Naive thymus-derived CD8-positive, alpha-beta T cell (primary cell): ENCODE results near the gene GINS2. TPM values are rescaled to one million over a fixed set of nuclear protein-coding genes. Genes with fewer than 3 reads are reported as not detected.

ENCODE experiments used
- ATAC-seq, 2 donors: fragments of 150-1000 bp; cut with Tn5 transposase in 1 of 2; sonication (Bioruptor Pico), chemical (Tn5 transposase) in 1 of 2; 1 replicate in 1 of 2; 2 replicates in 1 of 2; pipeline ENCODE4 v1.10.0; 2021; ENCODE audit warnings: mild to moderate bottlenecking in 2 of 2, moderate library complexity in 2 of 2
- POLR2A ChIA-PET: fragments of 350-600 bp; sonication (Branson Sonifier 250); formaldehyde crosslinking; loops from one replicate; lab custom pipeline; 2021; ENCODE audit warnings: antibody characterized with exemption; lab: Charles Lee
- DNase-seq, 10 donors: peaks; one replicate each; pipeline versions ENCODE4 v3.0.0 to v3.0.0-alpha.2; 2020 to 2022
- H3K27ac Mint-ChIP-seq, 10 donors: one replicate each; pipeline ENCODE4 v1.8.0; 2020 to 2022; ENCODE audit warnings: mild to moderate bottlenecking in 10 of 10, mixed read lengths in 10 of 10, moderate library complexity in 4 of 10, inconsistent platforms in 1 of 10
- H3K27me3 Mint-ChIP-seq, 5 donors: one replicate each; pipeline ENCODE4 v1.8.0; 2021 to 2022; ENCODE audit warnings: mixed read lengths in 5 of 5
- H3K36me3 Mint-ChIP-seq, 3 donors: one replicate each; pipeline ENCODE4 v1.8.0; 2020 to 2022; ENCODE audit warnings: mixed read lengths in 3 of 3, mild to moderate bottlenecking in 2 of 3, inconsistent platforms in 1 of 3
- H3K4me1 Mint-ChIP-seq, 4 donors: one replicate each; pipeline ENCODE4 v1.8.0; 2021 to 2022; ENCODE audit warnings: mixed read lengths in 4 of 4
- H3K4me3 Mint-ChIP-seq, 10 donors: one replicate each; pipeline ENCODE4 v1.8.0; 2020 to 2022; ENCODE audit warnings: mild to moderate bottlenecking in 10 of 10, mixed read lengths in 10 of 10, moderate library complexity in 6 of 10, inconsistent platforms in 1 of 10
- H3K9me3 Mint-ChIP-seq, 9 donors: one replicate each; pipeline ENCODE4 v1.8.0; 2020 to 2022; ENCODE audit warnings: mixed read lengths in 9 of 9, mild to moderate bottlenecking in 3 of 9, inconsistent platforms in 1 of 9, moderate library complexity in 1 of 9
- polyA plus RNA-seq, 3 donors: library from polyadenylated mRNA; unstranded; fragments of 300-500 nt; fragmentation: Illumina TruSeq; gene quantifications; one replicate each; pipeline ENCODE4 v1.2.3, GENCODE V29; 2021
- total RNA-seq, 8 experiments: library from RNA in 2 of 8; stranded (reverse) in 2 of 8; gene quantifications; one replicate each; pipeline ENCODE4 v1.2.3 and lab custom pipeline; 2021 to 2026

Gene GINS2
- total and polyA plus RNA-seq, 5 experiments from 2014 or later: 0.08 to 1.0 (median 0.74) TPM

- ATAC-seq (no peak), DNase-seq (no peak)
- Mint-ChIP-seq H3K36me3 (peaks cover 0 to 11% (median 6%) of the 10 kb centered on the region in 3 donors), H3K27ac (peak overlapping the region in 1 of 10 donors; percentile 59), H3K27me3 (no peaks in the 10 kb centered on the region), H3K4me1 (peaks cover 15 to 46% (median 35%) of the 10 kb centered on the region in 4 donors), H3K4me3 (no peak overlapping the region), H3K9me3 (peaks cover 0 to 8% (median 3%) of the 10 kb centered on the region in 9 donors)
- POLR2A ChIA-PET: no interaction called here
Observed at GRCh38 chr16:85631230-85631629, 57.5 kb downstream of the GINS2 start.

DNA sequence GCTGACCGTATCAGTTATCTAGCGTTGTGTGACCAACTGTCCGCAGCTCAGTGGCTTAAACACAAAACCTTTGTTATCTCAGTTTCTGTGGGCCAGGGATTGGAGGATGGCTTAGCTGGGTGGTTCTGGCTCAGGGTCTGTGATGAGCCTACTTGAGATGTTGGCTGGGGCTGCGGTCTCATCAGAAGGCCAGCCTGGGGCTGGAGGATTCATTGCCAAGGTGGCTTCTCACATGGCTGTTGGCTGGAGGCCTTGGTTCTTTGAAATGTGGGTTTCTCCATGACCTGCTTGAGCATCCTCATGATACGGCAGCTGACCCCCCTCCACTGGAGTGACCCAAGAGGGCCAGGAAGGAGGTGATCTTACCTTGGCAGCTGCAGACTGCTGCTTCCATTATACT lies 58.9 kb downstream of the GINS2 start:
- ATAC-seq (no peak), DNase-seq (no peak)
- Mint-ChIP-seq H3K36me3 (peaks cover 0 to 11% (median 6%) of the 10 kb centered on the region in 3 donors), H3K4me1 (peaks cover 17 to 56% (median 47%) of the 10 kb centered on the region in 4 donors), H3K27me3 (no peaks in the 10 kb centered on the region), H3K4me3 (no peak overlapping the region), H3K27ac (peak overlapping the region in 3 of 10 donors; percentile 13 to 88 (median 48)), H3K9me3 (peaks cover 0 to 8% (median 3%) of the 10 kb centered on the region in 9 donors)
- POLR2A ChIA-PET: no interaction called here

GRCh38 chr16:85629326-85629725 lies 59.4 kb downstream of the GINS2 start:
- Mint-ChIP-seq H3K27me3 (no peaks in the 10 kb centered on the region), H3K4me3 (peak overlapping the region in 2 of 10 donors; percentile 21 to 55), H3K27ac (peak overlapping the region in 5 of 10 donors; percentile 48 to 88 (median 68)), H3K9me3 (peaks cover 0 to 8% (median 3%) of the 10 kb centered on the region in 9 donors), H3K4me1 (peaks cover 20 to 61% (median 49%) of the 10 kb centered on the region in 4 donors), H3K36me3 (peaks cover 0 to 11% (median 6%) of the 10 kb centered on the region in 3 donors)
- no peak for DNase-seq
- POLR2A ChIA-PET: no interaction called here
- ATAC-seq: no peak

GRCh38 chr16:85628645-85629044 lies 60.1 kb downstream of the GINS2 start:
- Mint-ChIP-seq H3K36me3 (peaks cover 0 to 11% (median 3%) of the 10 kb centered on the region in 3 donors), H3K9me3 (peaks cover 0 to 8% (median 3%) of the 10 kb centered on the region in 9 donors), H3K27ac (peak overlapping the region in 5 of 10 donors; percentile 50 to 88 (median 62)), H3K27me3 (no peaks in the 10 kb centered on the region), H3K4me1 (peaks cover 21 to 64% (median 51%) of the 10 kb centered on the region in 4 donors), H3K4me3 (peak overlapping the region in 5 of 10 donors; percentile 21 to 57 (median 26))
- no peak for DNase-seq
- POLR2A ChIA-PET: no interaction called here
- no peak for ATAC-seq

- Mint-ChIP-seq H3K36me3 (peaks cover 0 to 11% (median 3%) of the 10 kb centered on the region in 3 donors), H3K27ac (peak overlapping the region in 1 of 10 donors; percentile 88), H3K9me3 (peaks cover 0 to 8% (median 3%) of the 10 kb centered on the region in 9 donors), H3K4me3 (no peak overlapping the region), H3K27me3 (no peaks in the 10 kb centered on the region), H3K4me1 (peaks cover 23 to 68% (median 55%) of the 10 kb centered on the region in 4 donors)
- POLR2A ChIA-PET: no interaction called here
- ATAC-seq (no peak), DNase-seq (no peak)
Observed at GRCh38 chr16:85628265-85628556, 60.5 kb downstream of the GINS2 start.

- Mint-ChIP-seq H3K4me3 (peak overlapping the region in 6 of 10 donors; percentile 50 to 78 (median 62)), H3K27me3 (no peaks in the 10 kb centered on the region), H3K9me3 (peaks cover 0 to 8% (median 3%) of the 10 kb centered on the region in 9 donors), H3K27ac (peak overlapping the region in 3 of 10 donors; percentile 69 to 79 (median 74)), H3K4me1 (peaks cover 25 to 74% (median 59%) of the 10 kb centered on the region in 4 donors), H3K36me3 (peaks cover 0 to 11% (median 3%) of the 10 kb centered on the region in 3 donors)
- no peak for DNase-seq
- ATAC-seq: no peak
- POLR2A ChIA-PET: interaction anchor here (1.2 to 3.7 kb wide), 2 partner anchors 11 to 23 kb away, joined by 3 to 16 read pairs; no protein-coding TSS in a partner anchor
Observed at GRCh38 chr16:85627526-85628264, 61.1 kb downstream of the GINS2 start.

DNA sequence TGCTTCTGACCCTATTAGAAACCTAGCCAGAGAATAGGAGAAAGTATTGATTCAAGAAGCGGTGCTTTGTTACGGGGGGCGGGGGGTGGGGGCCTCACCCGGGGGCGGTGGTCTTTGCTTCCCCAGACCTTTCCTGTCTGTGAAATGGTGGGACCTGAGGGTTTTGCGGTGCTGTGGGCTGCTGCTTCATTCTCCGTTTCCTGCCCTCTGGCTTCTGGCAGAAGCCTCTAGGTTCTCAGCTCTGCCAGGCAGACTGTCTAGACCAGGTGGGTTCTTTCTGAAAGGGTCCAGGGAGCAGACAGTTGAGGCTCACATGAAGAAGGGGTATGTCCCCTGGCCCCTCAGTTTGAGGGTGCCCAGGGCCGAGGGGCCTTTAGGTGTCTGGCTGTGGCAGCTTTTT lies 61.7 kb downstream of the GINS2 start:
- H3K36me3 Mint-ChIP-seq: peaks cover 0 to 11% (median 7%) of the 10 kb centered on the region in 3 donors
- peak in 1 of 10 donors; percentile 50 for DNase-seq
- peak; percentile 80 to 89 for ATAC-seq
- peak overlapping the region in 7 of 10 donors; percentile 32 to 78 (median 60) for H3K4me3 Mint-ChIP-seq
- peak overlapping the region in 8 of 10 donors; percentile 41 to 83 (median 73) for H3K27ac Mint-ChIP-seq
- POLR2A ChIA-PET: interaction anchor here (1.2 to 3.7 kb wide), 2 partner anchors 11 to 23 kb away, joined by 3 to 16 read pairs; no protein-coding TSS in a partner anchor
- H3K9me3 Mint-ChIP-seq: peaks cover 0 to 8% (median 3%) of the 10 kb centered on the region in 9 donors
- H3K27me3 Mint-ChIP-seq: no peaks in the 10 kb centered on the region
- H3K4me1 Mint-ChIP-seq: peaks cover 30 to 80% (median 63%) of the 10 kb centered on the region in 4 donors

Other genes starting within 250 kb of the GINS2 start
- gene GSE1, start 75.6 kb downstream of the GINS2 start, total RNA-seq: 10 to 100 TPM; 53.8 to 56.2 TPM
- gene GSE1, start 75.6 kb downstream of the GINS2 start, polyA plus RNA-seq: 1 to 10 TPM; 1.5 to 2.9 (median 2.0) TPM
- 10 to 100 TPM; 38.0 to 42.3 TPM for gene C16orf74, start 62.1 kb upstream of the GINS2 start, total RNA-seq
- gene C16orf74, start 62.1 kb upstream of the GINS2 start, polyA plus RNA-seq: 10 to 100 TPM; 16.0 to 19.1 (median 17.2) TPM
- gene EMC8, start 110.6 kb upstream of the GINS2 start, total RNA-seq: 10 to 100 TPM; 36.9 to 38.7 TPM
- 10 to 100 TPM; 21.6 to 28.6 (median 27.2) TPM for gene EMC8, start 110.6 kb upstream of the GINS2 start, polyA plus RNA-seq
- gene COX4I1, start 110.7 kb upstream of the GINS2 start, total RNA-seq: 100 to 1,000 TPM; 750 to 766 TPM
- 1,000 to 10,000 TPM; 1,212 to 1,344 (median 1,331) TPM for gene COX4I1, start 110.7 kb upstream of the GINS2 start, polyA plus RNA-seq
- 10 to 100 TPM; 17.6 to 17.8 TPM for gene IRF8, start 210.2 kb upstream of the GINS2 start, total RNA-seq
- 1 to 10 TPM; 2.0 to 5.8 (median 3.2) TPM for gene IRF8, start 210.2 kb upstream of the GINS2 start, polyA plus RNA-seq